ENCODE measurements around the gene SLC1A2. TPM values are rescaled to one million over a fixed set of nuclear protein-coding genes. Genes with fewer than 3 reads are reported as not detected.

The SLC1A2 gene
- total RNA-seq, 2 experiments from 2014 or later: not detected

GRCh38 chr11:35412285-35412684, 7.1 kb downstream of the SLC1A2 start:
- CTCF ChIA-PET: interaction anchor here (0.7 to 1.8 kb wide), 7 partner anchors 9 to 827 kb away, joined by 3 to 4 read pairs (median 3); no protein-coding TSS in a partner anchor
- Mint-ChIP-seq H3K9me3 (ENCODE audit: low read depth) (no peaks in the 10 kb centered on the region), H3K4me1 (no peaks in the 10 kb centered on the region), H3K27ac (no peak overlapping the region), H3K27me3 (peaks cover 34% of the 10 kb centered on the region), H3K36me3 (ENCODE audit: low read depth) (no peaks in the 10 kb centered on the region), H3K4me3 (no peak overlapping the region)
- POLR2A ChIA-PET: no interaction called here
- no peak for ATAC-seq
- DNase-seq: no peak
- intact Hi-C loops (cut with DNase I, micrococcal nuclease): no loop called here

DNA sequence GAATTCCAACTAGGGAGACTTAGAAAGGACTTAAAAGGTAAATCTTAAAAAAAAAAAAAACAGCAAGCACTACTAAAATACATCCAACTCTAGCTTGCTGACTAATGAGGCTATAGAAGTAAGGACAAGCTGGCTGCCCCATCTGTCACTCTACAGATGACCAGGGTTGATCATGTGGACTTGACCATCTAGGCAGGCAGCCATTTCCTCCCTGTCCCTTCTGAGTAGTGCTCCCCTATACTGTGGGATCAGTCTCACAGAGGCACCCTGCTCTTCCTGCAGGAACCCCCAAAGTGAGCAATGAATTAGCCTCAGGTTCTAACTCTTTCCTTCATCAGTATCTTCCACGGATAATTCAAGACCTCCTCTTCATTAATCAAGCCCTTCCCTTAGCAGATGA, 12.3 kb downstream of the SLC1A2 start:
- Mint-ChIP-seq H3K27me3 (peaks cover 9% of the 10 kb centered on the region), H3K36me3 (ENCODE audit: low read depth) (no peaks in the 10 kb centered on the region), H3K27ac (no peak overlapping the region), H3K9me3 (ENCODE audit: low read depth) (no peaks in the 10 kb centered on the region), H3K4me1 (peaks cover 1% of the 10 kb centered on the region), H3K4me3 (no peak overlapping the region)
- ATAC-seq (no peak), DNase-seq (no peak)
- ChIA-PET POLR2A (no interaction called here), CTCF (interaction anchor here (0.7 to 1.0 kb wide), 2 partner anchors 566 to 895 kb away, joined by 3 to 4 read pairs; no protein-coding TSS in a partner anchor)
- intact Hi-C loops (cut with DNase I, micrococcal nuclease): no loop called here

DNA sequence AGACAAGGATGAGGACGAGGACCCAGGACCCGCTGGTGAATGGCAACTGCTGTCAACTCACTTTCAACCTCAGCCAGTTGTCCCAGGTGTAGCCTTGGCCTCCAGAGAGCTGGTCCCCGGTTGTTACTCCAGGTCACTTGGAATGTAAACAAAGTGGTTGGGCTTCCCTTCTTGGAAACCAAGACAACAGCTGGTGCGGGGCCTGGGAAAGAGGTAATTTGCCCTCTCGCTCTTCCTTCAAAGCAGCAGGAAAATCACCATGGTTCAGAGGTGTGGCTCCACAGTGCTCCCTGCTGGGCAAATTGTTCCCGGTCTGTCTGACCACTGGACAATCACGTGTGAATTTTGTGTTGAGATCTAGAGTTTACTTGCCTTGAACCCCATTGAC, 15.0 kb downstream of the SLC1A2 start:
- no peak for ATAC-seq

GRCh38 chr11:35403765-35404387, 15.5 kb downstream of the SLC1A2 start:
- Mint-ChIP-seq H3K4me1 (peaks cover 1% of the 10 kb centered on the region), H3K9me3 (ENCODE audit: low read depth) (no peaks in the 10 kb centered on the region), H3K27me3 (peaks cover 5% of the 10 kb centered on the region), H3K27ac (no peak overlapping the region), H3K4me3 (no peak overlapping the region), H3K36me3 (ENCODE audit: low read depth) (no peaks in the 10 kb centered on the region)
- no peak for DNase-seq
- ATAC-seq: no peak
- CTCF ChIA-PET: interaction anchor here (0.6 to 1.9 kb wide), 9 partner anchors 8 to 1854 kb away, joined by 3 to 6 read pairs (median 3); no protein-coding TSS in a partner anchor
- POLR2A ChIA-PET: no interaction called here
- intact Hi-C loops (cut with DNase I, micrococcal nuclease): loop anchor here in 1 of 2 experiments (5.0 kb wide), 1 partner anchor 832 kb away; no protein-coding TSS in a partner anchor

More for the DNA sequence above, 15.0 kb downstream of the SLC1A2 start:
- intact Hi-C loops (cut with DNase I, micrococcal nuclease): loop anchor here in 1 of 2 experiments (5.0 kb wide), 1 partner anchor 832 kb away; no protein-coding TSS in a partner anchor
- peak; percentile 43 for DNase-seq
- CTCF ChIA-PET: interaction anchor here (0.7 to 1.9 kb wide), 6 partner anchors 12 to 1535 kb away, joined by 3 to 6 read pairs (median 4); no protein-coding TSS in a partner anchor
- peaks cover 1% of the 10 kb centered on the region for H3K4me1 Mint-ChIP-seq
- no peak overlapping the region for H3K27ac Mint-ChIP-seq
- H3K36me3 Mint-ChIP-seq (ENCODE audit: low read depth): no peaks in the 10 kb centered on the region
- H3K9me3 Mint-ChIP-seq (ENCODE audit: low read depth): no peaks in the 10 kb centered on the region
- no peak overlapping the region for H3K4me3 Mint-ChIP-seq
- peaks cover 1% of the 10 kb centered on the region for H3K27me3 Mint-ChIP-seq
- POLR2A ChIA-PET: no interaction called here

DNA sequence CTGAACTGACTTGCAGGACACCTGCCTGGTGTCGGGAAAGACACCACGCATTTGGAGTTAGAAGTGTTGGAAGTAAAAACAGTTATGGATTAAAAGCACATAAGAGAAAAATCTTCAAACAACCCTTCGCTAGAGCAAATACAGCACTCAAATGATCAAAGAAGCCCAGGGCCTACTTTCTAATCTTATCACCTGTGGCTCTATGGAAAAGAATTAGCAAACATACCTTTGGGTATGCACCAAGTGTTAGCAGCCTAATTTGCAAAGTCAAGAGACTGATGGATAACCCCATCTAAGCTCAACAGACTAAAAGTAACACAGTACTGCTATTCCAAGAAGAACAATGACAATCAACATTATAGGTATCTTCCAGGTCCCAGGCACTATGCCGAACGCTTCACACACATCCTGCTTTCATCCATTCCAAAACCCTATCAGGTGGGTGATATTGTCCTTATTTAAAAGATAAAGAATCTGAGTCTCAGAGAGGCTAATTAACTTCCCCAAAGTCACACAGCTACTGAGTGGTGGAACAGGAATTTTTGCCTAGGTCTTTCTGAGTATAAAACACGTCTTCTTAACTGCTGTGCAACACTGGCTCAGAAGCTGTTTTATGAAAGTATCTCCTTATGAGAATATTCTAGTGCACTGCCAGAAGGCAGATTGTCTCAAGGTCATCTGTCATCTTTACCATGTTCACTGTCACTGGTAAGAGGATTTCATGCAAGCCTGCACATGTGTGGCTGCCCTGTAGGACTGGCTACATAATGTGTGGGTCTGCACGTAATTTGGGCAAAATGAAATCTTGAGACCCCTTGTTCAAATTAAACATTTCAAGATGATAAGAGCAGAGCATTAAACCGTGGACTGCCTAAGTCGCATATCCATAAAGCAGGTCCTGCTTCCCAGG, 16.4 kb downstream of the SLC1A2 start:
- no peak overlapping the region for H3K27ac Mint-ChIP-seq
- DNase-seq (no peak), ATAC-seq (no peak)
- H3K4me1 Mint-ChIP-seq: peaks cover 1% of the 10 kb centered on the region
- H3K4me3 Mint-ChIP-seq: no peak overlapping the region
- ChIA-PET POLR2A (no interaction called here), CTCF (interaction anchor here (0.6 to 1.9 kb wide), 10 partner anchors 9 to 1853 kb away, joined by 3 to 6 read pairs (median 3); no protein-coding TSS in a partner anchor)
- intact Hi-C loops (cut with DNase I, micrococcal nuclease): loop anchor here in 1 of 2 experiments (5.0 kb wide), 1 partner anchor 831 kb away; no protein-coding TSS in a partner anchor
- H3K9me3 Mint-ChIP-seq (ENCODE audit: low read depth): no peaks in the 10 kb centered on the region
- peaks cover 8% of the 10 kb centered on the region for H3K27me3 Mint-ChIP-seq
- no peaks in the 10 kb centered on the region for H3K36me3 Mint-ChIP-seq (ENCODE audit: low read depth)

GRCh38 chr11:35398881-35399280, 20.5 kb downstream of the SLC1A2 start:
- ATAC-seq (no peak), DNase-seq (no peak)
- H3K9me3 Mint-ChIP-seq (ENCODE audit: low read depth): no peaks in the 10 kb centered on the region
- no peak overlapping the region for H3K27ac Mint-ChIP-seq
- H3K4me3 Mint-ChIP-seq: no peak overlapping the region
- POLR2A ChIA-PET: no interaction called here
- H3K4me1 Mint-ChIP-seq: no peaks in the 10 kb centered on the region
- no peaks in the 10 kb centered on the region for H3K36me3 Mint-ChIP-seq (ENCODE audit: low read depth)
- peaks cover 8% of the 10 kb centered on the region for H3K27me3 Mint-ChIP-seq
- intact Hi-C loops (cut with DNase I, micrococcal nuclease): loop anchor here in 1 of 2 experiments (10.0 kb wide), 1 partner anchor 814 kb away; no protein-coding TSS in a partner anchor
- CTCF ChIA-PET: interaction anchor here (1.0 to 1.2 kb wide), 2 partner anchors 12 to 13 kb away, joined by 3 to 4 read pairs; no protein-coding TSS in a partner anchor

DNA sequence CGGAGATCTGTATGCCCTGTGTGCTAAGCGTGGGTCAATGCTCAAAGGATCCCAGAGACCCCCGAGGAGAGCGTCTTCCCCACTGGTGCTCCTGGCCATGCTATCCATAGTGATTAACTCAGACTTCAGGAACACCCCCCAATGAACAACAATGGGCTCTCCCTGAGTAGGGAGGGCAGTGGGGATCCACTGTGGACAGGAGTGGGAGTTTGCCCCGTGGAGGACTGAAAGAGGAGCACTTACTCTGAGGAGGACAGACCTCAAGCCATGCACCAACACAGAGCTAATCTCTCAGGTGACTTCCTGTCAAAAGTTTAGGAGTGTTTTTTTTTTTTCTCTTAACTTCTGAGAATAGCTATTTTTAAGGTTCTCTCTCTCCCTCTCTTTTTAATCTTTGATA, 24.4 kb downstream of the SLC1A2 start:
- Mint-ChIP-seq H3K36me3 (ENCODE audit: low read depth) (no peaks in the 10 kb centered on the region), H3K4me3 (no peak overlapping the region), H3K9me3 (ENCODE audit: low read depth) (no peaks in the 10 kb centered on the region), H3K4me1 (peaks cover 21% of the 10 kb centered on the region), H3K27me3 (peaks cover 8% of the 10 kb centered on the region), H3K27ac (no peak overlapping the region)
- ATAC-seq (no peak), DNase-seq (no peak)
- intact Hi-C loops (cut with DNase I, micrococcal nuclease): loop anchor here (5.0 to 10.0 kb wide), 2 partner anchors 313 to 810 kb away; no protein-coding TSS in a partner anchor
- CTCF ChIA-PET: interaction anchor here (0.6 to 7.3 kb wide), 8 partner anchors 8 to 809 kb away, joined by 3 to 98 read pairs (median 4); no protein-coding TSS in a partner anchor
- POLR2A ChIA-PET: no interaction called here

- POLR2A ChIA-PET: interaction anchor here (1.1 kb wide), 1 partner anchor 228 kb away, joined by 4 read pairs; no protein-coding TSS in a partner anchor
- Mint-ChIP-seq H3K4me1 (peaks cover 22% of the 10 kb centered on the region), H3K27ac (no peak overlapping the region), H3K27me3 (peaks cover 3% of the 10 kb centered on the region), H3K9me3 (ENCODE audit: low read depth) (no peaks in the 10 kb centered on the region), H3K36me3 (ENCODE audit: low read depth) (no peaks in the 10 kb centered on the region), H3K4me3 (no peak overlapping the region)
- intact Hi-C loops (cut with DNase I, micrococcal nuclease): loop anchor here (2.0 to 10.0 kb wide), 3 partner anchors 311 to 808 kb away; no protein-coding TSS in a partner anchor
- no peak for ATAC-seq
- CTCF ChIA-PET: interaction anchor here (0.6 to 7.3 kb wide), 12 partner anchors 29 to 807 kb away, joined by 3 to 98 read pairs (median 4); no protein-coding TSS in a partner anchor
- DNase-seq: no peak
Observed at GRCh38 chr11:35393098-35393497, 26.3 kb downstream of the SLC1A2 start.

GRCh38 chr11:35391922-35392688, 27.3 kb downstream of the SLC1A2 start:
- DNase-seq: peak; percentile 91
- ATAC-seq: peak; percentile 77
- Mint-ChIP-seq H3K27me3 (no peaks in the 10 kb centered on the region), H3K4me3 (no peak overlapping the region), H3K4me1 (peaks cover 29% of the 10 kb centered on the region), H3K36me3 (ENCODE audit: low read depth) (no peaks in the 10 kb centered on the region), H3K9me3 (ENCODE audit: low read depth) (no peaks in the 10 kb centered on the region), H3K27ac (no peak overlapping the region)
- ChIA-PET POLR2A (interaction anchor here (0.7 to 1.1 kb wide), 3 partner anchors 227 to 469 kb away, joined by 3 to 4 read pairs (median 3); no protein-coding TSS in a partner anchor), CTCF (interaction anchor here (0.5 to 7.3 kb wide), 41 partner anchors 12 to 1248 kb away, joined by 3 to 98 read pairs (median 3); no protein-coding TSS in a partner anchor)
- intact Hi-C loops (cut with DNase I, micrococcal nuclease): loop anchor here (1.0 to 10.0 kb wide), 11 partner anchors 49 to 879 kb away; partner anchors contain the start of gene ELF5 (in 1 of the 2)

All from activated CD4-positive, alpha-beta T cell treated with anti-CD3 and anti-CD28 coated beads for 36 hours (primary cell).